ENCODE measurements around the gene PLEKHA5.

DNA sequence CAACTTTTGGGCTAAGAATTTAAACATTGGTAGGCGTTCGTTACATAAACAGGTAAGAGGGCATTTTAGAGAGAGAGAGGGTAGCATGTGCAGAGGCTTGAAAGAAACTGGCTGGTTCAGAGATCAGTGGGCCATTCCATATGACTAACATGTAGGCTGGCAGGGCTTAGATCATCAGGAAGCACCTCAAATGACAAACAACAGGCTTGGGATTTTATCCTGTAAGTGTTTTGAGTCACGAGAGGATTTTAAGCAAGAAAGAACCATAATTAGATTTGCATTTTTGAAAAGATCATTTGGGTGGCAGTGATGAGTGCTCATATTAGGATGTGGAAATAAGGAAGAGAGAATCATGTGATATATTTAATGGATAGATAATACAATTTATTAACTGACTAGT lies 8.7 kb upstream of the PLEKHA5 start:
- TF ChIP-seq, protein P1, sequence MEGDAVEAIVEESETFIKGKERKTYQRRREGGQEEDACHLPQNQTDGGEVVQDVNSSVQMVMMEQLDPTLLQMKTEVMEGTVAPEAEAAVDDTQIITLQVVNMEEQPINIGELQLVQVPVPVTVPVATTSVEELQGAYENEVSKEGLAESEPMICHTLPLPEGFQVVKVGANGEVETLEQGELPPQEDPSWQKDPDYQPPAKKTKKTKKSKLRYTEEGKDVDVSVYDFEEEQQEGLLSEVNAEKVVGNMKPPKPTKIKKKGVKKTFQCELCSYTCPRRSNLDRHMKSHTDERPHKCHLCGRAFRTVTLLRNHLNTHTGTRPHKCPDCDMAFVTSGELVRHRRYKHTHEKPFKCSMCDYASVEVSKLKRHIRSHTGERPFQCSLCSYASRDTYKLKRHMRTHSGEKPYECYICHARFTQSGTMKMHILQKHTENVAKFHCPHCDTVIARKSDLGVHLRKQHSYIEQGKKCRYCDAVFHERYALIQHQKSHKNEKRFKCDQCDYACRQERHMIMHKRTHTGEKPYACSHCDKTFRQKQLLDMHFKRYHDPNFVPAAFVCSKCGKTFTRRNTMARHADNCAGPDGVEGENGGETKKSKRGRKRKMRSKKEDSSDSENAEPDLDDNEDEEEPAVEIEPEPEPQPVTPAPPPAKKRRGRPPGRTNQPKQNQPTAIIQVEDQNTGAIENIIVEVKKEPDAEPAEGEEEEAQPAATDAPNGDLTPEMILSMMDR (conservative IDR thresholded peaks at IDR 0.05; ENCODE audit: low read depth, low read length) = no peak
- TF ChIP-seq CHD1 (IDR thresholded peaks at IDR 0.05; ENCODE audit: low read depth, low read length) (no peak), MAFK (IDR thresholded peaks at IDR 0.05; ENCODE audit: low read depth, low read length) (no peak), RCOR1 (IDR thresholded peaks at IDR 0.05; ENCODE audit: insufficient replicate concordance, low read length) (no peak), POLR2A (IDR thresholded peaks at IDR 0.05; ENCODE audit: low read depth, low read length) (no peak), MXI1 (IDR thresholded peaks at IDR 0.05; ENCODE audit: borderline replicate concordance, low read depth, low read length) (no peak), SMC3 (IDR thresholded peaks at IDR 0.05; ENCODE audit: low read depth, low read length) (no peak), NFE2L2 (IDR thresholded peaks at IDR 0.05; ENCODE audit: low read depth, low read length) (no peak), CEBPB (IDR thresholded peaks at IDR 0.05; ENCODE audit: low read depth, low read length) (no peak), RFX5 (IDR thresholded peaks at IDR 0.05; ENCODE audit: low read depth, low read length) (no peak), FOS (IDR thresholded peaks at IDR 0.05; ENCODE audit: low read depth, low read length) (no peak), BHLHE40 (IDR thresholded peaks at IDR 0.05; ENCODE audit: low read depth, low read length) (no peak)
- TF ChIP-seq, protein P2, sequence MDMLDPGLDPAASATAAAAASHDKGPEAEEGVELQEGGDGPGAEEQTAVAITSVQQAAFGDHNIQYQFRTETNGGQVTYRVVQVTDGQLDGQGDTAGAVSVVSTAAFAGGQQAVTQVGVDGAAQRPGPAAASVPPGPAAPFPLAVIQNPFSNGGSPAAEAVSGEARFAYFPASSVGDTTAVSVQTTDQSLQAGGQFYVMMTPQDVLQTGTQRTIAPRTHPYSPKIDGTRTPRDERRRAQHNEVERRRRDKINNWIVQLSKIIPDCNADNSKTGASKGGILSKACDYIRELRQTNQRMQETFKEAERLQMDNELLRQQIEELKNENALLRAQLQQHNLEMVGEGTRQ (IDR thresholded peaks at IDR 0.05; ENCODE audit: low read depth, low read length) = no peak
- TF ChIP-seq, protein P3, sequence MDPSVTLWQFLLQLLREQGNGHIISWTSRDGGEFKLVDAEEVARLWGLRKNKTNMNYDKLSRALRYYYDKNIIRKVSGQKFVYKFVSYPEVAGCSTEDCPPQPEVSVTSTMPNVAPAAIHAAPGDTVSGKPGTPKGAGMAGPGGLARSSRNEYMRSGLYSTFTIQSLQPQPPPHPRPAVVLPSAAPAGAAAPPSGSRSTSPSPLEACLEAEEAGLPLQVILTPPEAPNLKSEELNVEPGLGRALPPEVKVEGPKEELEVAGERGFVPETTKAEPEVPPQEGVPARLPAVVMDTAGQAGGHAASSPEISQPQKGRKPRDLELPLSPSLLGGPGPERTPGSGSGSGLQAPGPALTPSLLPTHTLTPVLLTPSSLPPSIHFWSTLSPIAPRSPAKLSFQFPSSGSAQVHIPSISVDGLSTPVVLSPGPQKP (IDR thresholded peaks at IDR 0.05; ENCODE audit: borderline replicate concordance, low read depth, low read length) = no peak

All from IMR-90 (cell line).